Fibroblast of upper back skin (primary cell): Measurements from ENCODE around the gene SLC7A1.

Experiments
- DNase-seq: peaks from one replicate; pipeline ENCODE4 v3.0.0-alpha.2; 2013

SLC7A1 gene

GRCh38 chr13:29582171-29582570, 13.3 kb downstream of the SLC7A1 start:
- DNase-seq: no peak

DNA sequence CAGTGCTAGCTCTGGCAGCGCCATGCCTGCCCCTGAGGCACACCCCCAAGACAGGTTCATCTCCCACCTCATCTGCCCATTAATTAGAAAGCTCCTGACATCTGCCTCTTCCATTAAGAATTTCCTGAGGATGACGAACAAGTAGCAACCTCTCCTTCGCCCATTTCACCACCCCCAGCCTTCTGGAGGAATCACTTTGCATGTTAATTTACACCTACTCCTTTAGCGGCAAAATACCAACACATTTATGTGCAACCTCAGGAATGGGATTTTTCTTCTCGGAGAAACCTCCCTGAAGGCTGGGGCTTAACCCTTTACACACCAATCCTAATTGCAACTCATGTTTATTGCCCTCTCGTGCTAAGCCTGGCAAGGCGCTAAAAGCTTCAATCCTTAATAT, 13.8 kb downstream of the SLC7A1 start:
- peak; percentile 54 for DNase-seq

- DNase-seq: no peak
Observed at GRCh38 chr13:29579094-29579493, 16.4 kb downstream of the SLC7A1 start.

DNA sequence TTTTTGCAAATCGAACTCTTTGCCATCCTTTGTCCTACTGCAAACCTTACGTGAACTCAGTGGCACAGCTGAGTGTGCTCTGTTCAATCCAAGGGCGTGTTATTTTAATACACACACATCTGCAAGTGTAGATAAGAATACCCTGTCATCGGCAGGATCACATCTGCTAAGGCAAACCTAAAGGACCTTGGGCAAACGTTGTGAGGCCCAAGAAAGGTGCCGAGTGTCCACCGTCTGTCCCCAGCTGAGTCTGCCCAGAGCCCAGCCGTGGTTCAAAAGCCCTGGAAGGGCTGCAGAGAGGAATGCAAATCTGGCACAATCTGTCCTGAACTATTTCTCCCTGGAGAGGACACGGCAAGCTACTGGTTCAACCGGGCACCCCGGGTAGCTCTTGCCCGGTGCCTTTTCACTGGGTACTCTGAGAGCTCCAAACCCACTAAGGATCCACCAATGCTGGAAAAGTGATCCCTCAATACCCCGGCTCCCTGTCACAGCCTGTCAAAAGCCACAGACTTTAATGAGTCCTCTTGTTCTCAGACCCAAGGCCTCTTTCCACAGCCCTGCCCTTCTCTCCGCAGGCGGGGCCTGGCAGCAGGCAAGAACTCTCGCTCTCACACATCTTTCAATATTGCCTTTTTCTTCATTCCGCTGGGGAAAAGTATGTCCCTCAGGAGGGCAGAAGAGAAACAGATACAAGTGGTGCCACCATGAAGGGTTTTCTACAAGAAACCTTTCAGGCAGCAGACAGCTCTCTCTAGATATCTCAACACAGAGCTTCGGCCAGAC, 17.0 kb downstream of the SLC7A1 start:
- no peak for DNase-seq

DNA sequence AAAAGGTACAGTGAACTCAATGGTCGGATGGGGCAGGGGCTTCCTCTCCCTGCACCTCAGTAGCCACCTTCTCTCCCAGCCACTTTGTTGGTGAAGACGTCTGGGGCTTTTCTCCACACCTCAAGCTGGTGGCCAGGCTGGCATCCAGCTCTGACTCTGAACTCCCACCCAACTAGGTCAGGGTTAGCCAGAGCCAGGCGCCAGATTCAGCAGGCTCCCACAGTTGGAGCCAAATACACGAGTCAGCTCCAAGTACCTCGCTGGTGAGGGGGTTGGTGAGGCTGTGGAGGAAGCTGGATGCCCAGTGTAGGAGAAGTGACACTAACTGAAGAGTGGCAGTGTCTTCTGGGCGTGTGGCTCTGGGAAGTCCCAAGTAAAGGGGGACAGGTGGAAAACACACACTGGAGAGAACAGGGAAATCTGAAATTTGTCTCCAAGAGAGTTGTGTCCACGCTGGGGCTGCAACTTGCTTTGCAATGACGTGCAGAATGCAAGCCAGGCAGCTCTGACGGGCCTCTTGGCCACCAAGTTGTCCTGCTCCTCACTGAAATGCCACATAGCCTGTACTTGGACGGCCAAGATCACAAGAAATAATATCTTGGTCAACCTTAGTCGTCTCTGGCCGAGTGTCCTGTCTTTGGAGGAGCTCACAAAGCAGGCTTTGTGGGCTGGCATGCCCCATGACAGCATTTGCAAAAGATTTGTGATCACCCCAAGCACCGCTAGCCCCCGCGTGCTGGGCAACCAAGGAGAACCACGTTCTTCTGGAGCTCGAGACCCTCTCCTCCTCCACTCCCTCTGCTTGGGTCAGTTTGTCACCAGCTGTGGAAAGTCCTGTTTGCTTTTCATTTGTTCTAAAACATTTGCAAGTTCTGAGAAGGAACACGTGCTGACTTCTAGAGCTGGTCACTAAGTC, 18.1 kb downstream of the SLC7A1 start:
- no peak for DNase-seq

DNA sequence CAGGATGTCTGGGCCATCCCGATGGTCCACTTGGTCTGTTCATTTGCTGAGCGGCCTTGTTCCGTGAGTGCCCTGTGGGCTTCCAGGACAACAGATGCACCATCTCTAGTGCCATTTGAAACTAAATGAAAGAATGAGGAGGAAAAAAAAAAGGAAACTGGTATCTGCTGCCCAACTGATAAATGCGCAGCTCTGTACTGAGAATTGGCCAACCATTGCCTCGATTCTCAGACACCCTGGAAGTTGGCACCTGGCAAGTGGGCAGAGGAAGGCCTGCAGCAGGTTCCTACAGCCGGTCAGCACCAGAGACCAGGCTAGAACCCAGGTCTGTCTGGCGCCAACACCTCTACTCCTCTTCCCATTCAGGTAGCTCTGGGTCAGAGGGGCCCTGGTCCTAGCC, 18.9 kb downstream of the SLC7A1 start:
- DNase-seq: no peak

GRCh38 chr13:29575098-29575497, 20.4 kb downstream of the SLC7A1 start:
- DNase-seq: no peak

DNA sequence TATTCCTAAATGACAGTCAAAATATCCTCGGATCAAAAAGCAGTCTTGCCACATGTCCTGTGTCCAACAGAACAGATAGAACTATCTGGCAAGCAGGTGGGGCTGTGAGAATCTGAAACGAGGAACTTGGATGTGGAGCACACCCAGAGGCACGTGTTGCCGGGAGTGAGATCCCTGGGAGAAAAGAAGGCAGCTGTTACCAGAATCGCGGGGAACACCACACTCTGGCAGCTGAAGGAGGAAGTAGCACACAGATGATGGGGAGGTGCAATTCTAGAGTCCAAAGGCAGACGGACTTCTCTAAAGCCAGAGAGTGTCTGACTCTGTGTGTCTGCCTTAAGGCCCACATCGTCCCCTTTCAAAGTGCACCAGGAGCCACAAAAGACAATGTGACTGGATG, 22.3 kb downstream of the SLC7A1 start:
- DNase-seq: peak; percentile 38

- no peak for DNase-seq
Observed at GRCh38 chr13:29572575-29572974, 22.9 kb downstream of the SLC7A1 start.

GRCh38 chr13:29571876-29572570, 23.5 kb downstream of the SLC7A1 start:
- no peak for DNase-seq

- no peak for DNase-seq
Observed at GRCh38 chr13:29570051-29570654, 25.3 kb downstream of the SLC7A1 start.

- DNase-seq: no peak
Observed at GRCh38 chr13:29569253-29570050, 26.0 kb downstream of the SLC7A1 start.

DNA sequence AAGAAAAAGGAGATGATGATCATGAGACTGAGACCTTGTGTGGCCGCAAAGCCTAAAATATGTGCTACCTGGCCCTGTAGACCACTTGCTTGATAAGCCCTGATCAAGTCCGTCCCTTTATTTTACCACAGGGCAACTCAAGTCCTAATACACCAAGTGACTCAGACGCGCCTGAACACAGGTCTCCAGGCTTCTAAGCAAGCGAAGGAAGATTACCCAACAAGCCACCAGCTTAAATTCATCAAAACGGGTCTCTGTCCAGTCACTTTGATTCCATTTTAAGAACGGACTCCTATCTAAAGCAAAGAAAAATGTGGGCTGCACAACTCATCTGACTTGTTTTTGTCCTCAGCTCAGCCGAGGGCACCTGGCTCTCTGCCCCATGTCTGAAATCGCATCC, 26.8 kb downstream of the SLC7A1 start:
- DNase-seq: no peak

DNA sequence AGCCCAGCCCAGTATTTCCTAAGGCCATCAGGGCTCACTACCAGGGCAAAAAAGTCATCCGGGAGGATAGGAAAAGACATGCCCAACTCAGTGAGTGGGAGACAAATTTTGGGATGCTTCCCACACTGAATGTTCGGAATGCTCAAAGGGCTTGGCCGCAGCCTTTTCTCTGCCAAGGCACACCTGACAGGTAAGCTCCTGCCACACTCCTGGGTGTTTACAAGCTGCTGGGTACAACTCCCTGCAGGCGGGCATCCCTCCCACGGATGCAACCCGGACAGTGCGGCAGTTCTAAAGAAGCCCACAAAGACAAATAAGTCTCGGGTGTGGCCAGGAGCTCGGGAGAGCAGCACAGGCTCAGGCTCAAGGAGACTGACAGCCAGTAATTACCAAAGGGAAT, 28.1 kb downstream of the SLC7A1 start:
- DNase-seq: no peak

GRCh38 chr13:29566206-29566605, 29.3 kb downstream of the SLC7A1 start:
- DNase-seq: no peak

- DNase-seq: no peak
Observed at GRCh38 chr13:29564818-29565217, 30.7 kb downstream of the SLC7A1 start.

DNA sequence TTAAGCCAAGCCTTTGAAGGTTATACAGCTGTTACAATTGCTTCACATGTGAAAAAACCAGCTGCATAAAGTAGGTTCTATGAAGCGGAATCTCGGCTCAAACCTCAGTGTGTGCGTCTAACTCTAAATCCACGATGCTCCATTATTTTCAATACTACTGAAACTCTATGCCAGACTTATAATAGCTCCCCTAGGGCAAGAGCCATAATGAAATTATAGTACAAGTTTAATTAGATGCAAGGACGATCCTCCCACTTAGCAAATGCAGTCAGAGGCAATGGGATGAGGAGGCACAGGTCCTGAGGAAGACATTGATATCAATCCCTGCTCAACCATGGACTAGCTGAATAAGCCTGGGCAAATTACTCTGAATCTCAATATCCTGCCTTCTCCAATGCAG, 31.1 kb downstream of the SLC7A1 start:
- no peak for DNase-seq

DNA sequence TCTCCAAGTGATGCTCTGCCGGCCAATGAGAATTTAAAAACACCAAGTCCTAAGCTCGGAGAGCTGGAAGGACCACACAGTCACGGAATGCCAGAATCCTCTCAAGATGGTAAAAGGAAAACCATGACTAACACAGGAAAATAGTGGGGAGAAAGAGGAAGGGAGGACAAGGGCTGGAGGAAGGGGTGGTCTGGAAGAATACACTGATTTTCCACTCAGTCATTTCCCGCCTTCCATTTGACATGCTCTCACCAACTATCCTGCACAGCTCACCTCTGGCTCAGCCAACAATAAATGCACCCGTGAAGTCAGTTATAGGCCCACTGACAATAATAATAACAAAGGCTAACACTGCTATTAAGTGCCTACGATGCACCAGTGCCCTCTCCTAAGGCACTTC, 31.5 kb downstream of the SLC7A1 start:
- DNase-seq: no peak

- peak; percentile 40 for DNase-seq
Observed at GRCh38 chr13:29562786-29563438, 32.6 kb downstream of the SLC7A1 start.

- no peak for DNase-seq
Observed at GRCh38 chr13:29561918-29562317, 33.6 kb downstream of the SLC7A1 start.

DNA sequence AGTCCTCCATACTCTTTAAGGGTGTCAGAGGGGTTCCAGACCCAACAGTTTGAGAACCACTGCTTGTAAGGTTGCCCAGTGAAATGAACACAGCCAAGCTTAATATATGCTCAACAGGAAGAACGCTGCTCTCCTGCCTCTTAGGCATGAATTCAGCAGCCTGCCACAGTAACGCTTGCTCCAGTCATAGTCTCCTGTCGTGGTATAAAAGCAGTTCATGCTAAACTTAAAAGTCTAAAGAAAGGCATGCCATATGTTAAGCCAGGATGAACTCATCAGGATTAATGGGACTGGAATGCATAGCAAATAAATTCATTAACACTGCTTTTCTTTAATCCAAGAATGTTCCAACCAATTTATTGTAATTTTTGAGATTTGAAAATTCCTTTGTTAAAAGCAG, 38.7 kb downstream of the SLC7A1 start:
- peak; percentile 53 for DNase-seq

GRCh38 chr13:29551214-29551613, 44.3 kb downstream of the SLC7A1 start:
- no peak for DNase-seq
